Right ventricle myocardium superior (tissue), 1 donor: ENCODE results near the gene SP5. TPM values are rescaled to one million over a fixed set of nuclear protein-coding genes. Genes with fewer than 3 reads are reported as not detected.
"Not testable (repeated sequence)": the region's sequence is repeated elsewhere in the genome, so short reads cannot be mapped to it uniquely, and the experiment has no call there.

Experiments
- ATAC-seq: fragments of 200-7000 bp; cut with Tn5 transposase; one replicate; pipeline ENCODE4 v1.9.1; 2020; ENCODE audit warnings: mild to moderate bottlenecking; ENCODE audit not compliant: poor library complexity
- DNase-seq: peaks from one replicate; pipeline ENCODE4 v3.0.0-alpha.2; 2020
- intact Hi-C: fragments of 100-400 bp; cut with DNase I; formaldehyde crosslinking; loops from one replicate; pipeline ENCODE4 v1.11.2; 2022
- long read RNA-seq: library from polyadenylated mRNA; unstranded; transcript quantifications from one replicate; pipeline ENCODE4 v2.0.0, GENCODE V29; 2021
- total RNA-seq: library from RNA; stranded (reverse); fragmentation: NEBNext Ultra II Directional; extraction: Animal tissue kit (Norgen Biotek cat#: 25700); gene quantifications from one replicate; pipeline ENCODE4 v1.2.1, GENCODE V29; 2021
- donor health status: DM: no; HTN: yes; CAD: no; lungs with severe emphysema.

Gene SP5
- total RNA-seq = 0.46 TPM
- long read RNA-seq, partial matches to known transcripts = 0 of 1 reads
- long read RNA-seq, other reads (novel, unspliced or antisense) = 0 of 1 reads

- intact Hi-C loops = no loop called here
- peak; percentile 49 for DNase-seq
- ATAC-seq = peak; percentile 63
These were observed at the start of gene SP5 for GRCh38 chr2:170715062-170715931. SP5 (plus strand) TSS chr2:170715337; CDS start chr2:170715513, 176 bp downstream.

GRCh38 chr2:170665743-170666142 lies 49.4 kb upstream of the SP5 start:
- no peak for ATAC-seq
- intact Hi-C loops = no loop called here
- DNase-seq = no peak

- no peak for ATAC-seq
- DNase-seq = no peak
- intact Hi-C loops = no loop called here
These were observed 45.2 kb upstream of the SP5 start for GRCh38 chr2:170669909-170670308.

DNA sequence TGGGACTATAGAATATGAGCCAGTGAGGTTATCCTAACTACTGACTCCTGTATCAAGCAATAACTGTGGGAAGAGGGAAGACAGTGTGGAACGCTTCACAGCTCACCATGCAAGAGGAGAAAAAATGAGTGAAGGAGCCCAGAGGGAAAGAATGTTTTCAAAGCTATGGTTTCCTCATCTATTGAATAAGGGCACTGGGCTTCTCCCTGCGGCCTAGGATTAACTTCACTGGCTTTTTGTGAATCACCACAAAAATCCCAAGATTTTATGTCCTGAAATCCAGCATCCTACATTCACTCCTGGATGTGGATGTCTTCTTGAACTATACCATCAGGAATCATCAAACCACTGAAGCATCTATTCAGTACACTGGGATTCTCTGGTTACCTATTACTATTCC lies 44.5 kb upstream of the SP5 start:
- intact Hi-C loops = no loop called here
- ATAC-seq (no peak), DNase-seq (no peak)

GRCh38 chr2:170671079-170671478 lies 44.1 kb upstream of the SP5 start:
- intact Hi-C loops = no loop called here
- DNase-seq = no peak
- ATAC-seq = no peak

DNA sequence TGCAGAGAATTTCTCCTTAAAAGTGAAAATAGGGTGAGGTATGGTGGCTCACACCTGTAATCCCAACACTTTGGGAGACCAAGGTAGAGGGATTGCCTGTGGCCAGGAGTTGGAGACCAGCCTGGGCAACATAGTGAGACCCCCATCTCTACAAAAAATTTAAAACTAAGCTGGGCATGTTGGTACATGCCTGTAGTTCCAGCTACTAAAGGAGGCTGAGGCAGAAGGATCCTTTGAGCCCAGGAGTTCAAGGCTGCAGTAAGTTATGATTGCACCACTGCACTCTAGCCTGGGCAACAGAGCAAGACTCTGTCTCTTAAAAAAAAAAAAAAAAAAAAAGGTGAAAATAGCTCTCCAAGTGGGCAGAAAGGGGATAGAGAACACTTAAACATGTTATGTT lies 40.9 kb upstream of the SP5 start:
- intact Hi-C loops, DNase-seq: not testable (repeated sequence)

DNA sequence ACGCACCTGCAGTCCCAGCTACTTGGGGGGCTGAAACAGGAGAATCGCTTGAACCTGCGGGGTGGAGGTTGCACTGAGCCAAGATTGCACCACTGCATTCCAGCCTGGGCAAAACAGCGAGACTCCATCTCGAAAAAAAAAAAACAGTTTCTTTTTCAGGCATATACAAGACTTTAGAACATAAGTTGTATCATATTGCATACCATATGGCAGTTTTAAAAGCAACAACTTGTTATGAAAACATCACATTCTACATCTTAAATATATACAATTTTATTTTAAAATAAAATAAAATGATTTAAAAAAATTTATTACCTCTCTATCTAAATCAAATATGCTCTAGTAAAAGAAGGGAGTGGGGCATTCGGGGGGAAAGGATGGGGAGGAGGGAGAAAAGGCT lies 39.4 kb upstream of the SP5 start:
- ATAC-seq (no peak), DNase-seq (no peak)
- intact Hi-C loops = no loop called here

More for the DNA sequence above, 40.9 kb upstream of the SP5 start:
- not testable (repeated sequence) for ATAC-seq

- no peak for ATAC-seq
- intact Hi-C loops = no loop called here
- DNase-seq = no peak
These were observed 35.5 kb upstream of the SP5 start for GRCh38 chr2:170679607-170680079.

DNA sequence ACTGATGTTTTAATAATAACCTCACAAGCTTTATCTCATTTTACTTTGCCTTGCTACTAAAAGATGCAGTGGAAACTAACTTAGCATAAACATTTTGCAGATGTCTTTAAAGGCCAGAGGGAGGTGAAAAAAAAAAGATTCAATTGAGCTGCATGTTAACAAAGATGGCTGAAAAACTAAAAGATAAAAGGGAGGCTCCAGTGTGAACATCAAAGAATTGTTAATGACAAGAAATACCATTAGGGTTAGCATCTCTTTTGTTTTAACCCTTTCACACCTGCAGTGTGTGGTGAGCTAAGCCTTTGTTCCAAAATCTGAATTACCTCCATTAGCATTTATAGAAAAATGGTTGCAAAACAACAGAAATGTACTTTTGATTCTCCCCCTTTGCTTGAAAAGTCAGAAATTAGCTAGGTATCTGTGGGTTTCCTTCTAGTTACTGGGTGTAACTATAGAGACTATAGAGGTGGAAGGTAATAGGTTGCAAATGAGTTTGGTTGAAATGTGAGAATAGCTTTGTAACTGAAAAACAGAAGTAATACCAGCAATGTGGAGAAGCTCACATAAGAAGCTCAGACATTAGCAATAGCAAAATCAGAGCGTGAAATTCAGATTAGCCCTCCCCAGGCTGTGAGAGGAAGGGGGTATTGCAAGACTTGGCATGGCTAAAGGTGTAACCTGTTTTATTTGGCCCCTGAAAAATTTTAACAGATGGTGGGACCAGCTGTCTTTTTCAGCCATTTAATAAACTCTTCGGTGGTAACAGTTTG lies 34.8 kb upstream of the SP5 start:
- intact Hi-C loops = no loop called here
- DNase-seq (no peak), ATAC-seq (peak; percentile 10)

DNA sequence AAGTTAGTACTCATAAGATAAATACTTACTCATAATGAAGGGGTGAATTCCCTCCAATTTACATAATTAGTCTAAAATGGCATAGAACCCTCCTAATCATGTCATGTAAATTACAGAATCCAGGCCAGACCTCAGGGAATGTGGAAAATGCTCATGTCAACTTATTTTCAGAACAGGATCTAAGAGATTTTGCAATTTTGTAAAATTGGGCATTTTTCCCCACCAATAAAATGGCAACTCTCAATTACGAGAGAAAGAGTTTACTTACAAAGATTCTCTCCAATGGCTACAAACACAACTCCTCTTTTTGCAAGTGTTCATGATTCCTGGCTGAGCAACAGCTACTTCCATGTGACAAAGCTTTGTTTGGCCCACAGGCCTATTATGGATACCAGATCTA lies 33.8 kb upstream of the SP5 start:
- DNase-seq = no peak
- peak; percentile 49 for ATAC-seq
- intact Hi-C loops = no loop called here

GRCh38 chr2:170685591-170685990 lies 29.5 kb upstream of the SP5 start:
- ATAC-seq (no peak), DNase-seq (no peak)
- intact Hi-C loops = no loop called here

DNA sequence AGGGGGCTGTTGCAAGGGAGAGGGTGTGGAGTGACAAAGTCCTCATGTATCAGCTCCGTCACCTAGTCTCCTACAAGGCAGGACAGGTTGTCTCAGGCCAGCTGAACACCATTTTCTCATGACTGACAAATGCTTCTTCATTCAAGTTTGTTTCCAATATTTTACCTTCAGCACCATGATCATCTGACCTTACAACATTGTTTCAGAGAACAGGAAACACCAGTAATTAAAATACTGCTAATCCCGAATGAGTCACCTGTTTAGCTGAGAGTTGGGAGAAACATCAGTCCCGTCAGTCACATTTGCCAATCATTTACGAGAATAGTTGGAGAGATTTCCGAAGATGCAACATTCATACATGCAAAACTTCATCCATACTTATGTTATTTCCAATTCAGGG lies 25.7 kb upstream of the SP5 start:
- no peak for DNase-seq
- intact Hi-C loops = no loop called here

DNA sequence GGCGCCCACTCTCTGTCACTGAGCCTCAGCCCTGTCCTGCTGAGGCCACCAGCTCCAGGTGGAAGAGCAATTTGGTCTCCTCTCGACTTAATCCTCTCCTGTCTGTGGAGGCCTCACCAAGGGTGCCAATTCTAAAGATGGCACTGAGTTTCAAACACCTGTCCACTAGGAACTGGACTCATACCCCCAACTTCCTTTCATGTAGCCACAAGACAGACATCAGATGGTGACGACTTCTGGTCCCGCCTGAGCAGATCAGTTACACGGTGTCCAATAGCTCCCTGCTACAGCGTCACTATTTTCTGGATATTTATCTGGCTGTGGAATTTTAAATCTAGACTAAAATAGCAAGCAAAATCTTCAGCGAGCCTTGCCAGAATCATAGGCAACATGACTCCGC lies 24.5 kb upstream of the SP5 start:
- DNase-seq (no peak), ATAC-seq (no peak)
- intact Hi-C loops = no loop called here

More for the DNA sequence above, 25.7 kb upstream of the SP5 start:
- no peak for ATAC-seq

GRCh38 chr2:170694316-170694715 lies 20.8 kb upstream of the SP5 start:
- intact Hi-C loops = no loop called here
- ATAC-seq = no peak

DNA sequence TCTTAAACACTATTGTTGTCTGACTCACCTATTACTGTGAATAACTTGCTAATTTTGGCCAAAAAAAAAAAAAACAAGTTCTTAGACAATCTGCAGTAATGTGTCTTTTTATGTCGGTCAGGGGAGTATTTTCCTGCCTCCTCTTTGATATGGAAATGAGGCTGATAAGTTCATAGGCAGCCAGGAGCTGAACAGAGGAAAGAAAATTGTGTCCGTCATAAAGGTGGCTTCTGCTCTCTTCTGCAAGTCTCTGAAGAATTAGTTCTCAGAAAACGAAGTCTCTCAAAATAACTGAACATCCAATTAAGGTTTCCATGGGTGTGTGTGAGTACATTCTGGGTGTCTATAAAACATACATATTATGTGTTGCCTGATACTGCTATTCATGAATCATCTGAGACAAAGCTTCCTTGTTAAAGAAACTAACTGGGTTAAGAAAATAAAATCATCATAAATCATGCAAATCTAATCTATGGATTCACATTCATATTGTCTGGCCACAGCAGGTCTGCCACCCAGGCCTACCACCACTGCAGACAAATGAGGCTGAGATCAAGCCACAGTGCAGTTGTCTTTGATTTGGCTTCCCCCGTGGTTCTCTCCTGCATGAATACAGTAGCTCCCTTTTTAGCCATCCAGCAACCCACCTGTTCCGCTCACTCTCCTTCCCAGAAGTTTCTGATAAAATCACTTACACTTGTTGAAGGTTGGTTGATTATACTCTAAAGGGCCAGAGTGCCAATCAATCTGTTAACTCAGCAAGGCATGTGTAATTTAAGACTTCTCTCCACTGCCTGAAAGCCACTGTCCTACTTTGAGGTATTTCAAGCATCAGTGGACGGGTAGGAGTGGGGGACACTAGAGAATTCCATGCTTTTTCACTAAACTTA lies 19.4 kb upstream of the SP5 start:
- ATAC-seq (no peak), DNase-seq (no peak)
- intact Hi-C loops = no loop called here

More at GRCh38 chr2:170694316-170694715, 20.8 kb upstream of the SP5 start:
- DNase-seq = no peak

GRCh38 chr2:170696948-170697347 lies 18.2 kb upstream of the SP5 start:
- intact Hi-C loops = no loop called here
- DNase-seq (no peak), ATAC-seq (no peak)

DNA sequence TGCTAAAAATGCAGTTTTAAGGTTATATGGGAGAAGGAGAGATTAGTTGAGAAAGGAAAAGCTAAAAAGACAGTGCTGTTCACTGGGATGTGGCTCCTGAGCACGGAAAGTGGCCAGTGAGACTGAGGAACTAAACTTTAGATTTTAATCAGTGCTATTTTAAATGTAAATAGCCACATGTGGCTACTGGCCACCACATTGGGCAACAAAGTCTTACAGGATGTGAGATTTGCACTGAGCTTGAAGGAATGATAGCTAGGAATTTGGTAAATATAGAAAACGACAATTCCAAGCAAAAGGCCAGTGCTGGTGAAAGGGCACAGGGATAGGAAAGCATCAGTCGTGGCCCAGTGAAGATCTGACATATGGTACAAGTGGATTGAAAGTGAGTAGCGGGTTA lies 14.1 kb upstream of the SP5 start:
- intact Hi-C loops = no loop called here
- ATAC-seq = no peak
- no peak for DNase-seq

GRCh38 chr2:170703776-170704476 lies 11.2 kb upstream of the SP5 start:
- no peak for ATAC-seq
- no peak for DNase-seq
- intact Hi-C loops = no loop called here
